HG03460 (cell line): ENCODE data around the gene ZHX3.

Experiments used
- ATAC-seq: cut with Tn5 transposase; IDR thresholded peaks from one replicate; pipeline ENCODE4 v1.9.1; 2021; ENCODE audit not compliant: unreplicated experiment

Gene ZHX3

DNA sequence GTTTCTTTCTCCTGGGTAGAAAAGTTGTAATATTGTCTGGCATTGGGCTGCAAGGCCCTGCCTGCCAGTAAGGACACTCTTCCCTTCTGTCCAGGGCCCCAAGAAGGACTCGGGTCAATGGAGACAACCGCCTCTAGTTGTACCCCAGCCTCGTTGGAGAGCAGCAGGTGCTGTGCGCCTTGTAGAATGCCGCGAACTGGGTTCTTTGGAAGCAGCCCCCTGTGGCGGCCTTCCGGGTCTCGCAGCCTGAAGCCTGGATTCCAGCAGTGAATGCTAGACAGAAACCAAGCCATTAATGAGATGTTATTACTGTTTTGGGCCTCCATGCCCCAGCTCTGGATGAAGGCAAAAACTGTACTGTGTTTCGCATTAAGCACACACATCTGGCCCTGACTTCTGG is 143.2 kb downstream of the ZHX3 start:
- no peak for ATAC-seq

DNA sequence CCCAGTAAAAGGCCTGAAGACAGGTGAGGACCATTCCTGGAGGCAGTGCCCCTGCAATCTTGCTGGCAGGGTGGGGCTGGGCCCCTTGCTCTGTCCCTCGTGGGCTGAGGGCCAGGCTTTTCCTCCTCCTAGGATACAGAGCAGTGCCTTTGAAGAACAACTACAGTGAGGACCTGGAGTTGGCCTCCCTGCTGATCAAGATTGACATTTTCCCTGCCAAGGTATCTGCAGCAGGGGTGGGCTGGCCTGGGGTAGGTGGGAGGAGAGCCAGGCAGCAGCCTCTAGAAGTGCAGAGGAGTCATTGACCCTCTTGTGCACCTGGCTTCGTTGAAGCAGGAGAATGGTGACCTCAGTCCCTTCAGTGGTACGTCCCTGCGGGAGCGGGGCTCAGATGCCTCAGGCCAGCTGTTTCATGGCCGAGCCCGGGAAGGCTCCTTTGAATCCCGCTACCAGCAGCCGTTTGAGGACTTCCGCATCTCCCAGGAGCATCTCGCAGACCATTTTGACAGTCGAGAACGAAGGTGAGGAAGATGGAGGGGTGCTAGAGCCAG is 143.7 kb downstream of the ZHX3 start:
- ATAC-seq, result no peak

DNA sequence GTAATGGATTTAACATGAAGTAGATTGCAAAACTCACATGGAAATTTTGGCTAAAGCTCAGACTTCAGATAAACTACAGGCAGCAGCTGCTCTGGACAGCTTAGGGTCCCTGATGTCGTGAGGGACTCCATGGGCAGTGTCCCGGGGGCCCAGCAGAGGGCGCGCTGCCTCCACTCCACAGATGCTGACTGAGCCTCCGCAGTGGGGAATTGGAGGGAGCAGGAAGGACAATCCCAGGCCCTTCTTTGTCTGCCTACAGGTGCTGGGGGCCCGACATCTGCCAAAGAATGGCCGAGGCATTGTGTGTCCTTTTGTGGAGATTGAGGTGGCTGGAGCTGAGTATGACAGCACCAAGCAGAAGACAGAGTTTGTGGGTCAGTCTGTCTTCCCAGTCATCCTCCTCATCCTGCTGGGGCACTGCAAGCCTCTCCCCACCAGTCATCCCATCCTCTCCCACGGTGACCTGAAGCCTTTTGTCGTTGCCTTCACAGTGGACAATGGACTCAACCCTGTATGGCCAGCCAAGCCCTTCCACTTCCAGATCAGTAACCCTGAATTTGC is 144.3 kb downstream of the ZHX3 start:
- ATAC-seq, result peak; percentile 60

DNA sequence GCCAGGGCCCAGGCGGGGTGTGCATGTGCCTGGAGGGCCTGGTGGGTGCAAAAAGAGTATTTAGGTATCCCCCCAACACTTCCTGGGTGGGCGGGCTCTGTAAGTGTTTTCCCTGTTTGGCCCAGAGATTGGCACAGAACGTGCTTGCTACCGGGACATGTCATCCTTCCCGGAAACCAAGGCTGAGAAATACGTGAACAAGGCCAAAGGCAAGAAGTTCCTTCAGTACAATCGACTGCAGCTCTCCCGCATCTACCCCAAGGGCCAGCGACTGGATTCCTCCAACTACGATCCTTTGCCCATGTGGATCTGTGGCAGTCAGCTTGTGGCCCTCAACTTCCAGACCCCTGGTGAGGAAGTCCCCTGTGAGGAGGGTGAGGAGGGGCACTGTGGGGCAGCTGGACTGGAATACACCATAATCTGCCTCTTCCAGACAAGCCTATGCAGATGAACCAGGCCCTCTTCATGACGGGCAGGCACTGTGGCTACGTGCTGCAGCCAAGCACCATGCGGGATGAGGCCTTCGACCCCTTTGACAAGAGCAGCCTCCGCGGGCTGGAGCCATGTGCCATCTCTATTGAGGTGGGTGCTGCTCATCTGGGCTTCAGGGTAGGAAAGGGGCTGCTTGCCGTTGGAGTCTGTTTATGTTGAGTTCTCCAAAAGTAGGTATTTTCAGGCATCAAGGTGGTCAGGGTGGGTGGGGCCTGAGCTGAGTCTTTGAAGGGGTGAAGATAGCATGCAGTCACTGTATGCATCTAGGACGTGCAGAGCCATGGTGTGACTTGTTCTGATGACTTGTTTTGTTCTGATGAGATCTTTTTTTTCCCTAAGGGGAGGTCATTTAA is 145.0 kb downstream of the ZHX3 start:
- peak; percentile 7 for ATAC-seq

DNA sequence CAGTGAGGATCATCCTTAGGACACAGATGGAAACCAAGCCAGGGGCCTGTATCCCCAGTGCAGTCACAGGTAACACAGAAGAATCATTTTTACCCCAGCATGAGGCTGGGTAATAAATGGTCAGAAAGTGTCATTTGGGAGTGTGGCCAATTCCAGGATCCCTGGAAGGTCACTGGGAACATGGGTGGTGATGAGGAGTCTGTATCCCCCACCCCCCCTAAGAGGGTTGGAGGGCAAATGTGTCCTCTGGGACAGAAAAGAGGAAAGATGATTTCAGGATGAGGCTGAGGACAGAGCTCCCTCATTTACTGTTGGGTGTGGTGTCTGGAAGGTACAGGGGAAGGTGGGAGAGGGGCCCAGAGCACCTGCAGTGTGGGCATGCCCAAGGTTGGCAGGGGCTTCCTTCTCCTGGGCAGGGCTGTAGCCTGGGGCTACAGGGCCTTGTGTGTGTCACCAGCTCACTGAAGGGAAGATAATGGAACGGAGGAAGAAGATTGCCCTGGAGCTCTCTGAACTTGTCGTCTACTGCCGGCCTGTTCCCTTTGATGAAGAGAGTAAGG is 145.7 kb downstream of the ZHX3 start:
- ATAC-seq, result no peak

DNA sequence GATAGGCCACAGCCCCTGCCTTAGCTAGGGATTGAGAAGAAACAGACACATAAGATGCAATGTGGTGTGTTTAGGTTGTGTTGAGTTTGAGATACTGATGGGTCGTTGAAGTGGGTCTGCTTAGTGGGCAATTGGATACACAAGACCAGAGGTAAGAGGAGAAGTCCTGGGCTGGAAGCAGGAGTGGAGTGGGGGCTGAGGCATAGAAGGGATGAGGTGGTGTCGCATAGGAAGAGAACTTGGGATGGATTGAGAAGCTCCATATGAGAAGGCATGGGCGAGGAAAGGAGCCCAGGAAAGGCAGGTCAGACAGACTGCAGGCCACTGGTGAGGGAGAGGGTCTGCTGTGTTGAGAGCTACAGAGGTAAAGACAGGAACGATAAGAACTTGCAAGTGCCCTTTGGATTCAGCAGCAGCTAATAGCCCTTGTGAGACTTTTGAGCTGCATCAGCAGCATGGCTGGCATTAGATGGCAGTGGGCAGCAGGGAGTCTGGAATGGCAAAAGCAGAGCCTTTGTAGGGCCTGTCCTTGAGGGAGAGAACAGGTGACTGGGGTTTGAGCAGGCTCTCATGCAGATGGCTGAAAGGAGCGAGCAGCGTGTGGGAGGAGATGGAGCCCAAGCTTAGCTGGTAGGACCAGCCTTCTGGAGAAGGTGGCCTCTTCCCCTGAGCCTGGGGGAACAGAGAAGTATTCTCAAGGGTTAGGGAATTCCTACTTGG is 147.0 kb downstream of the ZHX3 start:
- ATAC-seq, result no peak

DNA sequence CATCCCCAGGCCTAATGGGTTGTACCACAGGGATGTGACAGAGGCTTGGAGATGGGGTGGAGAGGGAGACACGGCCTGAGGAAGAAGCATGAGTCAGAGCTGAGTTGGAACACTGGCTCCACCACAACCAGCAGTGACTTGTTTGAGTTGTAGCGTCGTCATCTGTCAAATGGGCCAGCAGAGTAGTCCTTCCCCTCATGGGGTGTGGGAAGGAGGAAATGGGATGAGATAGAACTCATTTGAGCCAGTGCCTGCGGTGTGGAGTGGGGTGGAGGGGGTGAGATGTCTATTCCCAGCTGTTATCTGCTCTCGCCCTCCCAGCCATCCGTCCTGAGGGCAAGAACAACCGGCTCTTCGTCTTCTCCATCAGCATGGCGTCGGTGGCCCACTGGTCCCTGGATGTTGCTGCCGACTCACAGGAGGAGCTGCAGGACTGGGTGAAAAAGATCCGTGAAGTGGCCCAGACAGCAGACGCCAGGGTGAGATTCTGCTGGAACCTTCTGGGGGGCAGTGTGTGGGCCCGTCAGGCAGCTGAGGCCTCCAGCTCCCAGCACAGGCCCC is 147.7 kb downstream of the ZHX3 start:
- ATAC-seq, result no peak

DNA sequence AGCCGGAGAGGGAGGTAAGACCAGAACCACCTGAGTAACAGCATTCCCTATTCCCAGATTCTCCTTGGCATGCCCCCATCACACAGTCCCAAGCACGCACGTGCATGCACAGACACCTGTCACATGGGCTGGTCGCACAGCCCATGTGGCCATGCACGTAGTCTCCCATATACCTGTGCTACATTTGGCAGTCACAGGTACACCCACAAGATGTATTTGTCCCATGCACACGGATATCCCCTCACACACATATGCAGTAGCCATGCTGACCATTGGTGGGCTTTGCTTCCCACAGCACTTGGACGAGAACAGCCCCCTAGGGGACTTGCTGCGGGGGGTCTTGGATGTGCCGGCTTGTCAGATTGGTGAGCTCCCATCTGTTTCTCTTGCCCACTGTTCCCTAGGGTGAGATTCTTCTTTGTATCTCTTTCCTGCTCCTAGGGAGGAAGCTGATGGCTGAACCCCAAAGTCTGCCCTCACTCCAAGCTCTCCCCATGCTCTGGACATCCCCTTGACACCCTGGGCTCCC is 148.3 kb downstream of the ZHX3 start:
- no peak for ATAC-seq

DNA sequence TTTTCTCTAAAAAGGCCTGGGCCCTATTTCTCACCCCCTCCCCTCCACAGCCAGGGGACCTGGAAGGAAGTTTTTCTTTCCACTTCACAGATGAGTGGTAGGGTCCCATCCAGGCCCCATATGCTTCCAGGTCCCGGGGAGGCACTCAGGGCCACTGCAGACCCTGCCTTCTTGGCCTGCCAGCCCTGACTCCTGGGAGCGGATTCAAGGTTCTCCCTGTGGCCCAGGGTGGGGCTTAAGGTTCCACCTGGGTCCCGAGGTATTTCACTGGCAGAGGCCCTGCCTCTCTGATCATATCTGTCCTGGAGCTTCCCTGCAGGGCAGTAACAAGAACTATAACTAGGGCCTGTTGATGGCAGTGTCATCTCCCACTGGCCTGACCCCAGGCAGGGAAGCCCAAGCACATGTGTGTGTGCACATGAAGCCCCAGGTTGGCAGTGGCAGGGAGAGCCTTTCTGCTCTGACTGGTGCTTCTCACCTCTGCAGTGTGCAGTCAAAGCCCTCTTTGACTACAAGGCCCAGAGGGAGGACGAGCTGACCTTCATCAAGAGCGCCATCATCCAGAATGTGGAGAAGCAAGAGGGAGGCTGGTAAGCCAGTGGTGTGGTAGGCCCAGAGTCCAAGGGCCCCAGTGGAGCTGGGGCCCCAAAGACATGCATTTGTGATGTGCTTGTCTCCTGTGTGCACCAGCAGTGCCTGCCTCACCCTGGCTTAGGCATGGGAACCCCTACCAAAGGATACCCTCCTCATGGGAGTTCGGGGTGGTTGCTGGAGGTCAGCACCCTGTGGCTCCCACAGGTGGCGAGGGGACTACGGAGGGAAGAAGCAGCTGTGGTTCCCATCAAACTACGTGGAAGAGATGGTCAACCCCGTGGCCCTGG is 149.0 kb downstream of the ZHX3 start:
- ATAC-seq, result no peak

DNA sequence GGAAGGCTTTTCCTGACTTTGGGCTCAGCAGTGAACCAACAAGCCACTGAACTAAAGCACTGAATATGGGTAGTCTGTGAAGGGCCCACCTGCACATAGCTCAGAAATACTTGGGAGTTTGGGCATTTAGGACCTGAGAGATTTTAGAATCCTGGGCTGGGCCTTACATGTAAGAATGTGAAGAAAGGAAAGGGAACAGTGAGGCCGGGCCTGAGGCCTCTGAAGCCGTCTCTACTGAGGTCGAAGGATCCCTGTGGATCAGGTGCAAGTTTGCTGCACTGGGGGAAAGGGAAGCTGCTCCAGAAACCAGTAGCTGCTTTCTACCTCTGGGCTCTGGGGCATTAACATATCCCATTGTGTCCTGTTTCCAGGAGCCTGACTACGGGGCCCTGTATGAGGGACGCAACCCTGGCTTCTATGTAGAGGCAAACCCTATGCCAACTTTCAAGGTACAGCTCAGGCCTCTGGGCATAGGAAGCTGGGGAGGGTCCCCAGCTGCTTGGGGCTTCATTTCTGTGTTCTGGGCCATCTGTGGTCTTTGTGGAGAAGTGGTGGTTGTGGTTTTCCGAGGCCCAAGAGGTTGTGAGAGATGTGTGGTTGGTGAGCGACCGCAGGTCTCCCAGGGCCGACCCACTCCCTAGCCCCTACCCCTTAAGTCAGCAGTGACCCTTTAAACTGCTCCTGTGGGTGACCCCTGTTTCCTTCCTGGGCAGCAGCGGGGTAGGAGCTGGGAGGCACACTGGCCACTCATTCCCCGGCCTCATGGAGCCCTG is 149.9 kb downstream of the ZHX3 start:
- peak; percentile 60 for ATAC-seq

DNA sequence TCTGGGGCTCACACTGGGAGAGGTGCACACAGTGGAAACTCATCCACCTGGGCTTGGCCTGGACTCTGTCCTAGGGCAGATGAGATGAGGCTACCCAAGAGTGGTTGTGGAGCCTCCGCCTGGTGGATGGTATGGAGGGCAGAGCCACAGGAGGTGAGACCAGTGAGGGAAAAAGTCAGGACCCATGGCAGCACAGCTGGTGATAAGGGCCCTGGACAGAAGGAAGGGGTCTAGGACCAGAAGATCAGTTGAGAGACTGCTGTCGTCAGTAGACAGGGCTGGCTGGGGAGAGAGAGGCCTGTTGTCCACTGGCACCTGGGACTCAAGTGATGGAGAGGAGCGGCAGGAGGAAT is 150.4 kb downstream of the ZHX3 start:
- ATAC-seq, result no peak

DNA sequence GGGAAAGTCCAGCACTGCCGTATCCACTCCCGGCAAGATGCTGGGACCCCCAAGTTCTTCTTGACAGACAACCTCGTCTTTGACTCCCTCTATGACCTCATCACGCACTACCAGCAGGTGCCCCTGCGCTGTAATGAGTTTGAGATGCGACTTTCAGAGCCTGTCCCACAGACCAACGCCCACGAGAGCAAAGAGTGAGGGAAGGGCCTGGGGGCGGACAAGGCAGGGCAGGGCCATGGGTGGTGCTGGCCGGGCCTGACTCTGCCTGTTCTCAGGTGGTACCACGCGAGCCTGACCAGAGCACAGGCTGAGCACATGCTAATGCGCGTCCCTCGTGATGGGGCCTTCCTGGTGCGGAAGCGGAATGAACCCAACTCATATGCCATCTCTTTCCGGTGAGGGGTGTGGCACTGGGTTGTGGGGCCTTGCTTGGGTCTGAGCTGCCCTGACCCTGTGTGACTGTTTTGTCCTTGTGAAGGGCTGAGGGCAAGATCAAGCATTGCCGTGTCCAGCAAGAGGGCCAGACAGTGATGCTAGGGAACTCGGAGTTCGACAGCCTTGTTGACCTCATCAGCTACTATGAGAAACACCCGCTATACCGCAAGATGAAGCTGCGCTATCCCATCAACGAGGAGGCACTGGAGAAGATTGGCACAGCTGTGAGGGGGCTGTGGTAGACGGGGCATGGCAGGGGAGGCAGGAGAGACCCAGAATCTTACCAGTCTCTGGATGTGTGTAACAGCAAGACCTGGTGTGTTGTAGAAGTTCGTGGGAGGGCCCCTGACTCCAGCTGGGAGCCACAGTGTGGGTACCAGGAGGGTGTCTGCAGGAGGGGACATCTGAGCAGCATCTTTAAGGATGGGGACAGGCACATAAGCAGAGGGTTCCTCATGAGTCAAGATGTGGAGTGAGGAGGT is 151.1 kb downstream of the ZHX3 start:
- ATAC-seq, result no peak

DNA sequence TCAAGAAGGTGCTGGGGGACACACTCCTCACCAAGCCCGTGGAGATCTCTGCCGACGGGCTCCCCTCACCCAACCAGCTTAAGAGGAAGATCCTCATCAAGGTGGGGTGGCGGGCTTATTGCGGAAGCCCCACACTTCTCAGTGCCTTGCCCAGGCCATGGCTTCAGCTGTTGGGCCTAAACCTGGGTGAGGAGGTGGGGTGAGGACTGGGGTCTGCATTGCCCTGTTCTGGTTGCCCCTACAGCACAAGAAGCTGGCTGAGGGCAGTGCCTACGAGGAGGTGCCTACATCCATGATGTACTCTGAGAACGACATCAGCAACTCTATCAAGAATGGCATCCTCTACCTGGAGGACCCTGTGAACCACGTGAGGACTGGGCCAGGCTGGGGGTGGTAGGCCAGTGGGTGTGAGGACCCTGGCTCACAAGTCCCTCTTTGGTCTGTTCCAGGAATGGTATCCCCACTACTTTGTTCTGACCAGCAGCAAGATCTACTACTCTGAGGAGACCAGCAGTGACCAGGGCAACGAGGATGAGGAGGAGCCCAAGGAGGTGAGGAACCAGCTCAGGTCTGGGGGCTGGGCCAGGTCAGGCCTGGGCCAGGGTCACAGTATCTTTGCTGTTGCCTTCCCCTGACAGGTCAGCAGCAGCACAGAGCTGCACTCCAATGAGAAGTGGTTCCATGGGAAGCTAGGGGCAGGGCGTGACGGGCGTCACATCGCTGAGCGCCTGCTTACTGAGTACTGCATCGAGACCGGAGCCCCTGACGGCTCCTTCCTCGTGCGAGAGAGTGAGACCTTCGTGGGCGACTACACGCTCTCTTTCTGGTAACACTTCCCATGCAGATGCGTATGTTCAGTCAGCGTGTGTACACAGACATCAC is 152.3 kb downstream of the ZHX3 start:
- no peak for ATAC-seq

DNA sequence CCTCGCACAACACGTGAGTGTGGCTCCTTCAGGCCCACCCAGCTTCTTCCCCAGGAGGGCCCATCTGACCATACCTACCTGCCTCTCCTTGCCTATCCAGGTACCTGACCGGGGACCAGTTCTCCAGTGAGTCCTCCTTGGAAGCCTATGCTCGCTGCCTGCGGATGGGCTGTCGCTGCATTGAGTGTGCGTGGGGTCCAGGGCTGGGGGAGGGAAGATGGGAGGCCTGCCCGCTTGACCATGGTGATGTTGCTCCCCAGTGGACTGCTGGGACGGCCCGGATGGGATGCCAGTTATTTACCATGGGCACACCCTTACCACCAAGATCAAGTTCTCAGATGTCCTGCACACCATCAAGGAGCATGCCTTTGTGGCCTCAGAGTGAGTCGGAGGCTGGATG is 153.7 kb downstream of the ZHX3 start:
- no peak for ATAC-seq

DNA sequence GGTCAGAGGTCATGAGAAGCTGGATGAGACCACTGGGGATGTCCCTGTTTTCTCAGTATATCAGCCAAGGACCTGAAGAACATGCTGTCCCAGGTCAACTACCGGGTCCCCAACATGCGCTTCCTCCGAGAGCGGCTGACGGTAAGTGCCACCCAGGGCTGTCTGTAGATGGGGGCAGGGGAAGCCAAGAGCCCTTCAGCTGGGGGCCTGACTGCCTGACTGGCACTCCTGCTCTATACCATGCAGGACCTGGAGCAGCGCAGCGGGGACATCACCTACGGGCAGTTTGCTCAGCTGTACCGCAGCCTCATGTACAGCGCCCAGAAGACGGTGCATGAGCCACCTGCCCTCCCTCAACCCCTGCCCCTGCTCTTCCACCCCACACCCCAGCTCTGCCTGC is 155.1 kb downstream of the ZHX3 start:
- ATAC-seq, result no peak

DNA sequence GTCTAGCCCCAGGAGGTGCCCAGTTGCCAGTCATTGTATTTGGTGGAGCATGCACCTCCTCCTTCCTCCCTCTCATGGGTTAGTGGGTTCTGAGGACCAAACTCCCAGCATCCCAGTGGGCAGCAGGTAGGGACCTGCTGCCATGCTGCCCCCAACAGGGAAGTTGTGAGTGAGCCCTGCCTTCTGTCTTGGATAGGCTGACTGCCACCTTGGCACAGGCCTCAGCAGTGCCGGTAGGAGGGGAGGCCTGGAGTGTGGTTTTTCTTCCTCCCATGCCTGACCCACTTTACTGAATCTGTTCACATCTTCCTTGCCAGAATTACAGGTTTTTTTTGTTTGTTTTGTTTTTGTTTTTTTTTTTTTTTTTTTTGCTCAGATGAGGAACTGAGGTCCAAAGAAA is 155.6 kb downstream of the ZHX3 start:
- ATAC-seq, result no peak

DNA sequence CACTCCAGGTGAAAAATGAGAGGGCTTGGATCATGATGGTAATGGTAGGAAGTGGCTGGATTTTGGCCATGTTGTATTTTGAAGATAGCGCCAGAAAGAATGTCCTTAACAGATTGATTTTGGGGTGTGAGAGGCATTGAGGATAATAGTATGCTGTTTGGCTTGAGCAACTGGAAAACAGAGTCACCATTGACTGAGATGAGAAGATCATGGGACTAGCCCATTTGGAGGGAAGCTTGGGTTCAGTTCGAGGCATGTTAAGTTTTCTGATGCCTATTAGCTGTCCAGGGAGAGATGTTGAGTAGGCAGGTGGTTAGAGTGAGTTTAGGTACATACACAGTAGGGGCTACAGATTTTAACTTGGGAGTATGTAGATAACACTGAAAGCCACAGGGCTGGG is 156.8 kb downstream of the ZHX3 start:
- no peak for ATAC-seq
